H1 (cell line): ENCODE results near the gene ARNT2. TPM values are rescaled to one million over a fixed set of nuclear protein-coding genes. Genes with fewer than 3 reads are reported as not detected.

ENCODE experiments used
- CTCF ChIA-PET: fragments of 300-600 bp; sonication (Branson Sonifier 250); formaldehyde crosslinking; loops from one replicate; lab custom pipeline; 2021; ENCODE audit not compliant: partially characterized antibody; lab: Charles Lee
- POLR2A ChIA-PET: fragments of 300-600 bp; sonication (Branson Sonifier 250); formaldehyde crosslinking; loops from one replicate; lab custom pipeline; 2021; ENCODE audit warnings: inconsistent platforms; ENCODE audit not compliant: partially characterized antibody; lab: Charles Lee
- DNase-seq, 2 experiments: peaks; one replicate each; pipeline versions ENCODE4 v3.0.0 to v3.0.0-alpha.2; 2010 to 2022; ENCODE audit warnings: low spot score in 2 of 2, low read depth in 1 of 2, mixed read lengths in 1 of 2
- FAIRE-seq: peaks from 2 replicates; lab custom pipeline; 2011; peaks lifted over from hg19 to GRCh38; lab: Jason Lieb, UNC
- H2AFZ ChIP-seq: 2 replicates; pipeline ENCODE4 v1.8.1; 2012; ENCODE audit warnings: low read length, inconsistent platforms
- H2AK5ac ChIP-seq: 2 replicates; pipeline ENCODE4 v1.6.1; 2013; ENCODE audit warnings: low read depth, low read length
- H2BK120ac ChIP-seq: replicated peaks from 2 replicates; pipeline ENCODE3; 2013; ENCODE audit warnings: low read depth, low read length, inconsistent platforms
- H2BK12ac ChIP-seq: 2 replicates; pipeline ENCODE4 v1.6.1; 2013; ENCODE audit warnings: low read depth, low read length
- H2BK15ac ChIP-seq: 2 replicates; pipeline ENCODE4 v1.6.1; 2013; ENCODE audit warnings: low read length
- H2BK20ac ChIP-seq: 2 replicates; pipeline ENCODE4 v1.6.1; 2013; ENCODE audit warnings: low read length
- H2BK5ac ChIP-seq: 2 replicates; pipeline ENCODE4 v1.6.1; 2013; ENCODE audit warnings: low read depth, low read length
- H3K14ac ChIP-seq: 2 replicates; pipeline ENCODE4 v1.6.1; 2013; ENCODE audit warnings: inconsistent platforms; ENCODE audit not compliant: insufficient read length
- H3K18ac ChIP-seq: 2 replicates; pipeline ENCODE4 v1.6.1; 2013; ENCODE audit warnings: low read length; ENCODE audit errors: extremely low read depth
- H3K23ac ChIP-seq: 2 replicates; pipeline ENCODE4 v1.6.1; 2013; ENCODE audit warnings: inconsistent platforms; ENCODE audit not compliant: insufficient read length
- H3K23me2 ChIP-seq: 2 replicates; pipeline ENCODE4 v1.6.1; 2013; ENCODE audit warnings: low read depth, low read length
- H3K27ac ChIP-seq: 2 replicates; pipeline ENCODE4 v1.6.1; 2011; ENCODE audit warnings: low read depth, low read length, inconsistent platforms
- H3K27me3 ChIP-seq, 4 experiments: replicated peaks in 1 of 4; 1 replicate in 1 of 4; 2 replicates in 3 of 4; pipeline versions ENCODE4 v1.6.1 to v1.8.1; 2011 to 2013; ENCODE audit warnings: low read length in 3 of 4, mild to moderate bottlenecking in 3 of 4, inconsistent platforms in 2 of 4, mixed read lengths in 2 of 4, moderate library complexity in 1 of 4; ENCODE audit not compliant: control insufficient read depth in 3 of 4, insufficient read depth in 3 of 4; ENCODE audit errors: extremely low read depth in 1 of 4
- H3K36me3 ChIP-seq, 4 experiments: 2 replicates each; pipeline versions ENCODE4 v1.6.1 to v1.8.1; 2011 to 2013; ENCODE audit warnings: mild to moderate bottlenecking in 4 of 4, low read length in 3 of 4, moderate library complexity in 2 of 4, control low read depth in 1 of 4, inconsistent platforms in 1 of 4; ENCODE audit not compliant: insufficient read depth in 4 of 4, control insufficient read depth in 2 of 4
- H3K4ac ChIP-seq: replicated peaks from 2 replicates; pipeline ENCODE3; 2013; ENCODE audit warnings: low read length, low read depth, mixed read lengths, inconsistent platforms; ENCODE audit not compliant: insufficient read length
- H3K4me1 ChIP-seq, 4 experiments: replicated peaks in 1 of 4; 1 replicate in 1 of 4; 2 replicates in 3 of 4; pipeline versions ENCODE4 v1.6.1 to v1.8.1; 2011 to 2013; ENCODE audit warnings: low read length in 3 of 4, inconsistent platforms in 2 of 4, mixed read lengths in 1 of 4; ENCODE audit not compliant: insufficient read depth in 4 of 4, control insufficient read depth in 3 of 4
- H3K4me2 ChIP-seq, 2 experiments: 2 replicates each; pipeline versions ENCODE4 v1.6.1 to v1.8.1; 2011 to 2013; ENCODE audit warnings: low read depth in 2 of 2, low read length in 2 of 2, control low read depth in 1 of 2, inconsistent platforms in 1 of 2, mild to moderate bottlenecking in 1 of 2; ENCODE audit not compliant: insufficient read depth in 1 of 2
- H3K4me3 ChIP-seq, 4 experiments: fragments of 200-600, 300-600 bp in 1 of 4; sonication (generic), shearing (Covaris generic), sonication (Bioruptor Twin) in 1 of 4; 2 replicates each; pipeline versions ENCODE4 v1.5.1 to v1.8.1; 2011 to 2016; ENCODE audit warnings: low read length in 4 of 4, low read depth in 3 of 4, control low read depth in 2 of 4, inconsistent platforms in 2 of 4, mild to moderate bottlenecking in 2 of 4, mixed read lengths in 1 of 4, moderate library complexity in 1 of 4; ENCODE audit not compliant: insufficient read depth in 2 of 4; ENCODE audit errors: extremely low read depth in 1 of 4
- H3K56ac ChIP-seq: replicated peaks from 2 replicates; pipeline ENCODE3; 2013; ENCODE audit warnings: low read depth, mild to moderate bottlenecking, mixed read lengths, low read length, inconsistent platforms; ENCODE audit not compliant: insufficient read length
- H3K79me1 ChIP-seq: 2 replicates; pipeline ENCODE4 v1.6.1; 2013; ENCODE audit warnings: low read depth, low read length, control low read depth
- H3K79me2 ChIP-seq, 2 experiments: 2 replicates each; pipeline versions ENCODE4 v1.6.1 to v1.8.1; 2012 to 2013; ENCODE audit warnings: low read length in 2 of 2, mild to moderate bottlenecking in 2 of 2, inconsistent platforms in 1 of 2; ENCODE audit not compliant: insufficient read depth in 2 of 2, control insufficient read depth in 1 of 2
- H3K9ac ChIP-seq, 4 experiments: replicated peaks in 1 of 4; 1 replicate in 1 of 4; 2 replicates in 3 of 4; pipeline versions ENCODE4 v1.6.1 to v1.8.1; 2011 to 2013; ENCODE audit warnings: low read depth in 3 of 4, low read length in 3 of 4, control low read depth in 2 of 4, mild to moderate bottlenecking in 2 of 4, moderate library complexity in 2 of 4, inconsistent platforms in 1 of 4; ENCODE audit errors: extremely low read depth in 1 of 4
- H3K9me3 ChIP-seq, 2 experiments: 2 replicates each; pipeline versions ENCODE4 v1.6.1 to v1.8.1; 2012 to 2013; ENCODE audit warnings: mild to moderate bottlenecking in 2 of 2, moderate library complexity in 2 of 2, control low read depth in 1 of 2, inconsistent platforms in 1 of 2, low read depth in 1 of 2, low read length in 1 of 2, mixed read lengths in 1 of 2; ENCODE audit not compliant: insufficient read depth in 2 of 2
- H4K20me1 ChIP-seq, 2 experiments: replicated peaks in 1 of 2; 2 replicates each; pipeline versions ENCODE3 to v1.8.1; 2011 to 2013; ENCODE audit warnings: inconsistent platforms in 2 of 2, low read length in 2 of 2, mild to moderate bottlenecking in 1 of 2; ENCODE audit not compliant: insufficient read depth in 2 of 2, control insufficient read depth in 1 of 2
- H4K5ac ChIP-seq: 2 replicates; pipeline ENCODE4 v1.6.1; 2013; ENCODE audit warnings: low read length, low read depth, mixed read lengths, inconsistent platforms; ENCODE audit not compliant: insufficient read length
- H4K8ac ChIP-seq: 2 replicates; pipeline ENCODE4 v1.8.0; 2013; ENCODE audit warnings: mild to moderate bottlenecking, moderate library complexity, low read length, inconsistent platforms; ENCODE audit not compliant: insufficient read depth; ENCODE audit errors: extremely low read depth
- H4K91ac ChIP-seq: replicated peaks from 2 replicates; pipeline ENCODE3; 2013; ENCODE audit warnings: low read length, mixed read lengths, inconsistent platforms; ENCODE audit not compliant: insufficient read length
- HDAC2 ChIP-seq, 2 experiments: fragments of 300-600 bp in 1 of 2; sonication (generic) in 1 of 2; IDR thresholded peaks; 2 replicates each; pipeline ENCODE4 v1.6.1; 2011 to 2012; ENCODE audit warnings: low read depth in 2 of 2, low read length in 2 of 2, mild to moderate bottlenecking in 2 of 2, moderate library complexity in 2 of 2, borderline replicate concordance in 1 of 2, inconsistent platforms in 1 of 2
- POU5F1 ChIP-seq: IDR thresholded peaks from 2 replicates; pipeline ENCODE4 v1.6.1; 2011; ENCODE audit warnings: low read depth, mild to moderate bottlenecking, low read length, moderate library complexity
- SIRT6 ChIP-seq: IDR thresholded peaks from one replicate; pipeline ENCODE4 v1.7.1; 2012; ENCODE audit warnings: low read length, inconsistent platforms
- WGBS, 2 experiments: shearing (Covaris generic) in 1 of 2; methylation state at CpG; one replicate each; pipeline versions ENCODE4 v1.1.6 to v1.1.7; 2013 to 2015; ENCODE audit warnings: low lambda C conversion rate in 2 of 2, mixed read lengths in 2 of 2, inconsistent platforms in 1 of 2, low coverage in 1 of 2, missing lambda C conversion rate in 1 of 2; ENCODE audit not compliant: insufficient replicate concordance in 2 of 2, insufficient coverage in 1 of 2, insufficient read length in 1 of 2; ENCODE audit errors: extremely low coverage in 1 of 2, missing lambda C conversion rate in 1 of 2; 5-methylcytosine and 5-hydroxymethylcytosine counted together
- polyA plus RNA-seq, 7 experiments: library from polyadenylated mRNA; depleted of rRNA in 3 of 7; stranded (reverse) in 5 of 7; unstranded in 2 of 7; fragments of >200 nt in 5 of 7; fragments of 200-250 nt in 2 of 7; gene quantifications; 1 replicate in 5 of 7; 2 replicates in 1 of 7; 4 replicates in 1 of 7; pipeline versions ENCODE4 v1.2.1 to v1.2.3, GENCODE V29; 2011 to 2013; ENCODE audit warnings: missing spikeins in 2 of 7, mixed read lengths in 2 of 7
- total RNA-seq: library from RNA; stranded (reverse); fragmentation: NEBNext Ultra II Directional; extraction: Animal tissue kit (Norgen Biotek cat#: 25700); gene quantifications from 2 replicates; pipeline ENCODE4 v1.2.1, GENCODE V29; 2021

The ARNT2 gene
- total and polyA plus RNA-seq, 2 of the 8 experiments (the other 6 are each of a cell fraction or from before 2014, with no cell fraction given), result 9.5 to 14.6 TPM

DNA sequence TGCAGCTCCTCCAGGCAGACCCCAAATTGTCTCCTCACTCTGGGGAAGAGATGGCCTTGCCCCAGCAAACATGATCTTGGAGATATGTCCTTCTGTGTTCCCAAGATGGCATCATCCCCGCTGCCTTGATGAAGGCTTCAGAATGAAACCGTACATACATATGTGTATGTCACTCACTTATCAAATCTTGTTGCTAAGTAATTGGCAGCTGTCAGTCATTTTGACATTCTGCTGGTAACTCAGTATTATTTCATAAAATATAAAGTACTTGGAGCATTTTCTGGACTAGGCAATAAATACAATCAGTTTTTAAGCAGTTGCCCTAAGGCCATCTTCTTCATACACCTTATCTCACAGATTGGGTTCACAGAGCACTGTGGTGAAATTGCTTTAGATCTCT is 62.4 kb downstream of the ARNT2 start:
- Histone ChIP-seq H4K20me1 (no peaks in the 10 kb centered on the region), H3K27me3 (no peaks in the 10 kb centered on the region), H4K5ac (no peak overlapping the region), H2BK5ac (no peak overlapping the region), H2AK5ac (no peak overlapping the region), H3K79me1 (no peaks in the 10 kb centered on the region), H3K4ac (no peak overlapping the region), H3K9ac (no peak overlapping the region), H2BK20ac (no peak overlapping the region), H3K4me3 (no peak overlapping the region), H3K4me2 (no peak overlapping the region), H3K18ac (no peak overlapping the region), H3K23ac (no peak overlapping the region), H4K8ac (no peak overlapping the region), H2BK15ac (no peak overlapping the region), H4K91ac (no peak overlapping the region), H3K4me1 (peaks cover 0 to 3% (median under 1%) of the 10 kb centered on the region in 4 experiments; a peak in 1 of 7 replicates), H3K9me3 (no peaks in the 10 kb centered on the region), H3K27ac (no peak overlapping the region), H3K36me3 (peaks cover 0 to 4% (median 0%) of the 10 kb centered on the region in 4 experiments; a peak in 1 of 8 replicates), H3K14ac (no peak overlapping the region), H3K56ac (no peak overlapping the region), H2BK12ac (no peak overlapping the region), H3K79me2 (no peaks in the 10 kb centered on the region), H2AFZ (no peak overlapping the region), H3K23me2 (no peaks in the 10 kb centered on the region; the same call in 1 of the 2 replicates), H2BK120ac (no peak overlapping the region)
- DNase-seq, result no peak
- FAIRE-seq, result no peak
- CTCF ChIA-PET, result interaction anchor here (1.2 to 21.1 kb wide), 5 partner anchors 8 to 241 kb away, joined by 3 to 187 read pairs (median 5); no protein-coding TSS in a partner anchor
- 88% methylated on average over 2 of the region's 2 CpGs; no CpG with 5 or more reads in 1 of the 2 experiments for WGBS, 2 experiments
- POLR2A ChIA-PET, result no interaction called here
- TF ChIP-seq HDAC2 (IDR thresholded peaks at IDR 0.05; ENCODE audit: borderline replicate concordance in 1 of 2, low read depth in 2 of 2, low read length in 2 of 2) (no peak), POU5F1 (no peak), SIRT6 (no peak)
